Kidney (tissue), 14 donors: Measurements from ENCODE around the gene TOR1AIP2. TPM values are rescaled to one million over a fixed set of nuclear protein-coding genes. Genes with fewer than 3 reads are reported as not detected.

Source experiments
- DNase-seq, 5 donors: peaks; one replicate each; pipeline ENCODE4 v3.0.0-alpha.2; 2013 to 2020
- FAIRE-seq: peaks from 2 replicates; lab custom pipeline; 2012; peaks lifted over from hg19 to GRCh38; lab: Jason Lieb, UNC
- H3K27ac ChIP-seq, 2 donors: one replicate each; pipeline ENCODE4 v1.7.0; 2013; ENCODE audit warnings: low read depth in 2 of 2, low read length in 2 of 2, inconsistent platforms in 1 of 2
- H3K27me3 ChIP-seq: one replicate; pipeline ENCODE4 v1.7.1; 2013; ENCODE audit warnings: low read length, inconsistent platforms; ENCODE audit not compliant: control insufficient read depth, insufficient read depth
- H3K36me3 ChIP-seq, 3 donors: one replicate each; pipeline versions ENCODE4 v1.7.0 to v1.7.1; 2013; ENCODE audit warnings: low read length in 3 of 3, control low read depth in 1 of 3, inconsistent platforms in 1 of 3; ENCODE audit not compliant: insufficient read depth in 3 of 3, control insufficient read depth in 2 of 3
- H3K4me1 ChIP-seq, 3 donors: one replicate each; pipeline versions ENCODE4 v1.7.0 to v1.7.1; 2013; ENCODE audit warnings: low read length in 3 of 3, inconsistent platforms in 1 of 3, low read depth in 1 of 3; ENCODE audit not compliant: control insufficient read depth in 2 of 3, insufficient read depth in 2 of 3
- H3K4me3 ChIP-seq, 3 donors: one replicate each; pipeline versions ENCODE4 v1.7.0 to v1.8.1; 2013; ENCODE audit warnings: low read length in 3 of 3, control low read depth in 1 of 3, inconsistent platforms in 1 of 3
- H3K9ac ChIP-seq, 3 donors: one replicate each; pipeline versions ENCODE4 v1.7.0 to v1.7.1; 2013; ENCODE audit warnings: low read length in 3 of 3, control low read depth in 1 of 3, inconsistent platforms in 1 of 3
- H3K9me3 ChIP-seq, 3 donors: one replicate each; pipeline versions ENCODE4 v1.7.0 to v1.7.1; 2013; ENCODE audit warnings: low read length in 3 of 3, control low read depth in 1 of 3, inconsistent platforms in 1 of 3; ENCODE audit not compliant: control insufficient read depth in 2 of 3, insufficient read depth in 1 of 3
- CTCF ChIP-seq: IDR thresholded peaks from 3 replicates; pipeline ENCODE4 v1.5.1; 2012; ENCODE audit warnings: mild to moderate bottlenecking, moderate library complexity, borderline replicate concordance; ENCODE audit not compliant: insufficient read depth; ENCODE audit errors: extremely low read depth
- intact Hi-C: fragments of 100-400 bp; cut with DNase I; formaldehyde crosslinking; loops from one replicate; pipeline ENCODE4 v1.11.1; 2022
- polyA plus RNA-seq: library from polyadenylated mRNA; stranded (reverse); fragments of 350-450 nt; fragmentation: Illumina TruSeq; extraction: RNeasy Lipid Tissue Mini Kit (QIAGEN cat#74804); gene quantifications from one replicate; pipeline ENCODE4 v1.2.3, GENCODE V29; 2014; ENCODE audit warnings: low read depth, low replicate concordance; ENCODE audit not compliant: insufficient read depth
- total RNA-seq: library from RNA; stranded (reverse); fragmentation: NEBNext Ultra II Directional; extraction: Animal tissue kit (Norgen Biotek cat#: 25700); gene quantifications from one replicate; pipeline ENCODE4 v1.2.1, GENCODE V29; 2021
- donor health status: control.
- donor health status: control.
- donor health status: control.
- donor health status: control.
- donor health status: control.
- donor health status: DM: yes; HTN: yes; CAD: no.
- donor health status: Normal renal cell carcinoma (clear cell type).

Gene TOR1AIP2
- total and polyA plus RNA-seq, 2 donors from 2014 or later, result 13.1 to 80.5 TPM

DNA sequence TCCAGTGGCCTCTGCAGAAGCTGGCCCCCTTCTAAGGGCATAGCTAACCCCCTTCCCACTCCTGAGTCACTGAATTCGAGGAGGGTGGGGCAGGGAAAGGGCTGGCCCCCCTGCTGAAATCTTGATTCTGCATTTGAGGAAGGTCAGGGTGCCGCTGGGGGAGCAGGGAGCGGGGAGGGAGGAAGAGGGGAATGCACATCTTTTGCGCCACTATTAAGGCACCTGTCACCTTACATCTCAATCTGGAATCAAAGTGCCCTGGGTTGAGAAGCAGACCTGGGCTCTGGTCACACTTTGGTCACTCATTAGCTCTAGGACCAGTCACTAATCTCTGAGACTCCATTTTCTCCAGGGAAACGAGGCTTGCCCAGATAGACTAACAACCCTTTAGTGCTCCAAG lies 62.0 kb downstream of the TOR1AIP2 start:
- Histone ChIP-seq H3K27me3 (no peaks in the 10 kb centered on the region), H3K36me3 (no peaks in the 10 kb centered on the region), H3K9me3 (no peaks in the 10 kb centered on the region), H3K4me3 (peak overlapping the region in 1 of 3 donors; percentile 83), H3K4me1 (peaks cover 0 to 13% (median 8%) of the 10 kb centered on the region in 3 donors), H3K9ac (peak overlapping the region in 1 of 3 donors; percentile 56), H3K27ac (no peak overlapping the region)
- TF ChIP-seq CTCF, result no peak
- DNase-seq, result peak in 2 of 5 donors; percentile 48 to 60
- no peak for FAIRE-seq
- intact Hi-C loops, result no loop called here

- H3K9ac ChIP-seq, result peak overlapping the region in 2 of 3 donors; percentile 55 to 56
- intact Hi-C loops, result loop anchor here (5.0 kb wide), 1 partner anchor 107 kb away; no protein-coding TSS in a partner anchor
- peak overlapping the region; percentile 76 to 89 (median 83) for H3K4me3 ChIP-seq
- peak in 1 of 5 donors; percentile 85 for DNase-seq
- H3K27ac ChIP-seq, result peak overlapping the region in 1 of 2 donors; percentile 22
- no peak for TF ChIP-seq CTCF
- FAIRE-seq, result no peak
- no peaks in the 10 kb centered on the region for H3K27me3 ChIP-seq
- peaks cover 0 to 13% (median 8%) of the 10 kb centered on the region in 3 donors for H3K4me1 ChIP-seq
- no peaks in the 10 kb centered on the region for H3K9me3 ChIP-seq
- H3K36me3 ChIP-seq, result no peaks in the 10 kb centered on the region
These were observed 63.1 kb downstream of the TOR1AIP2 start for GRCh38 chr1:179814546-179814838.

DNA sequence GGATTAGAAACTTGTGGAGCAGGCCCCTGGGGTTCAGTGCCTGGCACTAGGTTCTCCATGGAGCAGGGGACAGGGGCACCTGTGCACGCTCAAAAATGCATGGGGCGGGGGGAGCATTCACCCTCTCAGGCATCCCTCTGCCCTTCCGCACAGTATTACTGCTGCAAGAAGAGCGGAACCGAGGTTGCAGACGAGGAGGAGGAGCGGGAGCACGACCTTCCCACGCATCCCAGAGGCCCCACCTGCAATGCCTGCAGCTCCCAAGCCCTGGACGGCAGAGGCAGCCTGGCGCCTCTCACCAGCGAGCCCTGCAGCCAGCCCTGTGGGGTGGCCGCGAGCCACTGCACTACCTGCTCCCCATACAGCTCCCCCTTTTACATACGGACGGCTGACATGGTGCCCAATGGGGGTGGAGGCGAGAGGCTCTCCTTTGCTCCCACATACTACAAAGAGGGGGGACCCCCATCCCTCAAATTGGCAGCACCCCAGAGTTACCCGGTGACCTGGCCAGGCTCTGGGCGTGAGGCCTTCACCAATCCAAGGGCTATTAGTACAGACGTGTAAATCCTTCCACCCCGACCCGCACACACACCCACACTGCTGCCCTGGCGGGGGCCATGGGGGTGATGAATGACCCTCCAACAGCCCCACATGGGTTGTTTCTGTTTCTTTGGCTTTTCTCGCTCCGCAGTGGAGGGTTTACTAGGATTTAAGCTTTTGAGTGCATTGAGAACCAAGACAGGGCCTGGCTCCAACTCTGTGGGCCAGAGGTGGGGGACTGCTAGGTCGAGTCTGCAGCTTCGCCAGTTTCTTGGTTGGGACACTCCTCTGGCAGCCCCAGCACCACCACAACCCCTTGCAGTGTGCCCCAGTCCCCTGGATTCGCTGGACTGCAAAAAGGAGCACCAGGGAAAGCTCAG lies 63.7 kb downstream of the TOR1AIP2 start:
- FAIRE-seq (no peak), DNase-seq (peak; percentile 43 to 73 (median 57))
- H3K27me3 ChIP-seq, result no peaks in the 10 kb centered on the region
- no peaks in the 10 kb centered on the region for H3K36me3 ChIP-seq
- intact Hi-C loops, result loop anchor here (5.0 kb wide), 1 partner anchor 107 kb away; no protein-coding TSS in a partner anchor
- peak overlapping the region in 1 of 3 donors; percentile 56 for H3K9ac ChIP-seq
- no peak overlapping the region for H3K27ac ChIP-seq
- TF ChIP-seq CTCF, result no peak
- H3K4me1 ChIP-seq, result peaks cover 0 to 13% (median 8%) of the 10 kb centered on the region in 3 donors
- no peaks in the 10 kb centered on the region for H3K9me3 ChIP-seq
- H3K4me3 ChIP-seq, result peak overlapping the region; percentile 76 to 89 (median 83)
